Parathyroid adenoma (tissue), 2 donors: ENCODE data around the gene NOX5.
A peak's percentile ranks its signal among the peaks of the same experiment; 100 is the strongest.

ENCODE experiments used
- H2AFZ ChIP-seq: fragments of 300-600 bp; sonication (generic); one replicate; pipeline ENCODE4 v1.7.0; 2017; ENCODE audit warnings: antibody characterized with exemption, mild to moderate bottlenecking
- H3K27ac ChIP-seq: fragments of 300-600 bp; sonication (generic); one replicate; pipeline ENCODE4 v1.7.0; 2017
- H3K27me3 ChIP-seq: fragments of 300-600 bp; sonication (generic); one replicate; pipeline ENCODE4 v1.7.0; 2017; ENCODE audit warnings: low read length; ENCODE audit not compliant: control insufficient read depth, insufficient read depth
- H3K36me3 ChIP-seq: fragments of 300-600 bp; sonication (generic); one replicate; pipeline ENCODE4 v1.7.0; 2017; ENCODE audit warnings: low read length; ENCODE audit not compliant: control insufficient read depth, insufficient read depth
- H3K4me1 ChIP-seq: fragments of 300-600 bp; sonication (generic); one replicate; pipeline ENCODE4 v1.7.0; 2017; ENCODE audit warnings: control low read depth
- H3K4me2 ChIP-seq: fragments of 300-600 bp; sonication (generic); one replicate; pipeline ENCODE4 v1.7.0; 2017; ENCODE audit warnings: low read length
- H3K4me3 ChIP-seq: fragments of 300-600 bp; sonication (generic); one replicate; pipeline ENCODE4 v1.7.0; 2017; ENCODE audit warnings: low read depth, low read length
- H3K79me2 ChIP-seq: fragments of 300-600 bp; sonication (generic); one replicate; pipeline ENCODE4 v1.7.0; 2017; ENCODE audit warnings: control low read depth
- H3K9ac ChIP-seq: fragments of 300-600 bp; sonication (generic); one replicate; pipeline ENCODE4 v1.7.0; 2017; ENCODE audit warnings: mild to moderate bottlenecking
- H3K9me3 ChIP-seq: fragments of 300-600 bp; sonication (generic); one replicate; pipeline ENCODE4 v1.7.0; 2017; ENCODE audit warnings: low read length; ENCODE audit not compliant: control insufficient read depth
- CTCF ChIP-seq: fragments of 300-600 bp; sonication (generic); IDR thresholded peaks from one replicate; pipeline ENCODE4 v1.7.0; 2017; ENCODE audit warnings: antibody characterized with exemption, mild to moderate bottlenecking
- donor health status: primary hyperparathyroidism.

NOX5 gene

GRCh38 chr15:69008056-69008455 is 6.4 kb upstream of the NOX5 start:
- Histone ChIP-seq H3K36me3 (no peaks in the 10 kb centered on the region), H2AFZ (no peak overlapping the region), H3K79me2 (no peaks in the 10 kb centered on the region), H3K27me3 (no peaks in the 10 kb centered on the region), H3K4me1 (peaks cover 18% of the 10 kb centered on the region), H3K4me2 (no peak overlapping the region), H3K9ac (no peak overlapping the region), H3K9me3 (peaks cover 3% of the 10 kb centered on the region), H3K27ac (no peak overlapping the region), H3K4me3 (no peak overlapping the region)
- no peak for TF ChIP-seq CTCF

GRCh38 chr15:69009341-69009740 is 5.2 kb upstream of the NOX5 start:
- Histone ChIP-seq H3K9me3 (peaks cover 3% of the 10 kb centered on the region), H3K4me2 (no peak overlapping the region), H3K4me3 (no peak overlapping the region), H3K27me3 (no peaks in the 10 kb centered on the region), H3K27ac (peak overlapping the region; percentile 90), H2AFZ (peak overlapping the region; percentile 68), H3K79me2 (no peaks in the 10 kb centered on the region), H3K36me3 (no peaks in the 10 kb centered on the region), H3K9ac (no peak overlapping the region), H3K4me1 (peaks cover 18% of the 10 kb centered on the region)
- no peak for TF ChIP-seq CTCF

GRCh38 chr15:69011641-69012040 is 2.9 kb upstream of the NOX5 start:
- no peak overlapping the region for H3K9ac ChIP-seq
- no peak for TF ChIP-seq CTCF
- peaks cover 18% of the 10 kb centered on the region for H3K4me1 ChIP-seq

GRCh38 chr15:69012761-69013364 is 1.6 kb upstream of the NOX5 start:
- Histone ChIP-seq H2AFZ (peak overlapping the region; percentile 56), H3K79me2 (no peaks in the 10 kb centered on the region), H3K27me3 (no peaks in the 10 kb centered on the region), H3K9me3 (peaks cover 3% of the 10 kb centered on the region), H3K36me3 (no peaks in the 10 kb centered on the region), H3K27ac (peak overlapping the region; percentile 60), H3K4me3 (no peak overlapping the region), H3K4me2 (no peak overlapping the region), H3K9ac (no peak overlapping the region), H3K4me1 (peaks cover 18% of the 10 kb centered on the region)
- TF ChIP-seq CTCF, result no peak

More at GRCh38 chr15:69011641-69012040, 2.9 kb upstream of the NOX5 start:
- Histone ChIP-seq H3K27ac (peak overlapping the region; percentile 90), H3K9me3 (peaks cover 3% of the 10 kb centered on the region), H3K79me2 (no peaks in the 10 kb centered on the region), H3K36me3 (no peaks in the 10 kb centered on the region), H3K4me3 (no peak overlapping the region), H2AFZ (no peak overlapping the region), H3K4me2 (no peak overlapping the region), H3K27me3 (no peaks in the 10 kb centered on the region)

GRCh38 chr15:69013726-69014406 is 629 bp upstream of the NOX5 start:
- Histone ChIP-seq H3K9ac (no peak overlapping the region), H3K9me3 (no peaks in the 10 kb centered on the region), H3K79me2 (no peaks in the 10 kb centered on the region), H3K4me1 (peaks cover 18% of the 10 kb centered on the region), H2AFZ (no peak overlapping the region), H3K4me2 (no peak overlapping the region), H3K27ac (peak overlapping the region; percentile 60), H3K36me3 (no peaks in the 10 kb centered on the region), H3K4me3 (no peak overlapping the region), H3K27me3 (no peaks in the 10 kb centered on the region)
- no peak for TF ChIP-seq CTCF
